ENCODE measurements around the gene SHANK2.

Gene SHANK2

GRCh38 chr11:71223081-71223405 lies 29.3 kb downstream of the SHANK2 start:
- in situ Hi-C loops (cut with MboI; ENCODE audit: low sequenced_read_pairs) = no loop called here

GRCh38 chr11:71222318-71223080 lies 29.9 kb downstream of the SHANK2 start:
- in situ Hi-C loops (cut with MboI; ENCODE audit: low sequenced_read_pairs) = no loop called here

GRCh38 chr11:71221821-71222220 lies 30.6 kb downstream of the SHANK2 start:
- in situ Hi-C loops (cut with MboI; ENCODE audit: low sequenced_read_pairs) = no loop called here

GRCh38 chr11:71221201-71221600 lies 31.2 kb downstream of the SHANK2 start:
- in situ Hi-C loops (cut with MboI; ENCODE audit: low sequenced_read_pairs) = no loop called here

- in situ Hi-C loops (cut with MboI; ENCODE audit: low sequenced_read_pairs) = no loop called here
These were observed 33.4 kb downstream of the SHANK2 start for GRCh38 chr11:71218789-71219499.

GRCh38 chr11:71215425-71215965 lies 36.9 kb downstream of the SHANK2 start:
- in situ Hi-C loops (cut with MboI; ENCODE audit: low sequenced_read_pairs) = no loop called here

GRCh38 chr11:71214553-71215424 lies 37.6 kb downstream of the SHANK2 start:
- in situ Hi-C loops (cut with MboI; ENCODE audit: low sequenced_read_pairs) = no loop called here

GRCh38 chr11:71213696-71214552 lies 38.5 kb downstream of the SHANK2 start:
- in situ Hi-C loops (cut with MboI; ENCODE audit: low sequenced_read_pairs) = no loop called here

GRCh38 chr11:71212871-71213559 lies 39.4 kb downstream of the SHANK2 start:
- in situ Hi-C loops (cut with MboI; ENCODE audit: low sequenced_read_pairs) = no loop called here

GRCh38 chr11:71211631-71212030 lies 40.7 kb downstream of the SHANK2 start:
- in situ Hi-C loops (cut with MboI; ENCODE audit: low sequenced_read_pairs) = no loop called here

GRCh38 chr11:71210861-71211260 lies 41.5 kb downstream of the SHANK2 start:
- in situ Hi-C loops (cut with MboI; ENCODE audit: low sequenced_read_pairs) = no loop called here

GRCh38 chr11:71209656-71210055 lies 42.7 kb downstream of the SHANK2 start:
- in situ Hi-C loops (cut with MboI; ENCODE audit: low sequenced_read_pairs) = no loop called here

GRCh38 chr11:71209181-71209580 lies 43.2 kb downstream of the SHANK2 start:
- in situ Hi-C loops (cut with MboI; ENCODE audit: low sequenced_read_pairs) = no loop called here

- in situ Hi-C loops (cut with MboI; ENCODE audit: low sequenced_read_pairs) = no loop called here
These were observed 44.2 kb downstream of the SHANK2 start for GRCh38 chr11:71208011-71208774.

GRCh38 chr11:71207563-71207962 lies 44.8 kb downstream of the SHANK2 start:
- in situ Hi-C loops (cut with MboI; ENCODE audit: low sequenced_read_pairs) = no loop called here

GRCh38 chr11:71206186-71206585 lies 46.2 kb downstream of the SHANK2 start:
- in situ Hi-C loops (cut with MboI; ENCODE audit: low sequenced_read_pairs) = no loop called here

- in situ Hi-C loops (cut with MboI; ENCODE audit: low sequenced_read_pairs) = no loop called here
These were observed 47.4 kb downstream of the SHANK2 start for GRCh38 chr11:71204748-71205664.

- in situ Hi-C loops (cut with MboI; ENCODE audit: low sequenced_read_pairs) = no loop called here
These were observed 48.1 kb downstream of the SHANK2 start for GRCh38 chr11:71204294-71204693.

Data from HL-60/S4 treated with phorbol 12-myristate 13-acetate at 8.2 ng/mL for 4 days and 3 days (cell line).